Lung (tissue), 12 donors: ENCODE data around the gene ARHGDIA. TPM values are rescaled to one million over a fixed set of nuclear protein-coding genes. Genes with fewer than 3 reads are reported as not detected.

ENCODE experiments used
- ATAC-seq: fragments of 200-7000 bp; cut with Tn5 transposase; one replicate; pipeline ENCODE4 v1.9.1; 2020; ENCODE audit warnings: moderate number of reproducible peaks; ENCODE audit not compliant: insufficient read depth, low FRiP score
- DNase-seq, 3 donors: peaks; one replicate each; pipeline ENCODE4 v3.0.0-alpha.2; 2013 to 2017
- H3K27ac ChIP-seq, 2 donors: one replicate each; pipeline ENCODE4 v1.5.1; 2013; ENCODE audit warnings: mild to moderate bottlenecking in 2 of 2, moderate library complexity in 2 of 2, control low read depth in 1 of 2, inconsistent platforms in 1 of 2, low read depth in 1 of 2, low read length in 1 of 2
- H3K27me3 ChIP-seq, 3 donors: one replicate each; pipeline ENCODE4 v1.5.1; 2013; ENCODE audit warnings: low read length in 2 of 3; ENCODE audit not compliant: control insufficient read depth in 3 of 3, insufficient read depth in 3 of 3
- H3K36me3 ChIP-seq, 4 donors: one replicate each; pipeline ENCODE4 v1.5.1; 2013; ENCODE audit warnings: low read length in 4 of 4, mild to moderate bottlenecking in 1 of 4, moderate library complexity in 1 of 4; ENCODE audit not compliant: control insufficient read depth in 4 of 4, insufficient read depth in 4 of 4
- H3K4me1 ChIP-seq, 5 donors: one replicate each; pipeline ENCODE4 v1.5.1; 2013; ENCODE audit warnings: low read length in 5 of 5, mild to moderate bottlenecking in 2 of 5, moderate library complexity in 1 of 5; ENCODE audit not compliant: control insufficient read depth in 5 of 5, insufficient read depth in 5 of 5
- H3K4me3 ChIP-seq: one replicate; pipeline ENCODE4 v1.5.1; 2013; ENCODE audit warnings: mild to moderate bottlenecking, control low read depth, moderate library complexity
- H3K9ac ChIP-seq, 2 donors: one replicate each; pipeline ENCODE4 v1.5.1; 2013; ENCODE audit warnings: low read length in 2 of 2, control low read depth in 1 of 2; ENCODE audit not compliant: insufficient read depth in 1 of 2
- H3K9me3 ChIP-seq, 4 donors: one replicate each; pipeline ENCODE4 v1.5.1; 2013; ENCODE audit warnings: low read length in 3 of 4, mild to moderate bottlenecking in 1 of 4, moderate library complexity in 1 of 4; ENCODE audit not compliant: control insufficient read depth in 4 of 4, insufficient read depth in 3 of 4
- WGBS, 2 donors: extraction: QIAGEN DNeasy Blood & Tissue Kit; methylation state at CpG; one replicate each; pipeline ENCODE4 v1.1.7; 2013; 5-methylcytosine and 5-hydroxymethylcytosine counted together
- polyA plus RNA-seq, 2 donors: library from polyadenylated mRNA; stranded (reverse); fragments of 200-250 nt; gene quantifications; one replicate each; pipeline ENCODE4 v1.2.1, GENCODE V29; 2013
- total RNA-seq, 2 donors: library from RNA; depleted of rRNA in 1 of 2; stranded (reverse); fragments of >200 nt in 1 of 2; gene quantifications; one replicate each; pipeline ENCODE4 v1.2.1, GENCODE V29; 2014 to 2021
- TF ChIP-seq, protein P1 (sequence below): IDR thresholded peaks from 2 replicates; pipeline ENCODE4 v1.5.1; 2012; ENCODE audit warnings: mild to moderate bottlenecking; ENCODE audit errors: control extremely low read depth, extremely low read depth
- donor health status: control.
- donor health status: control.
- donor health status: Bipolar disorder and iron deficiency.
- donor health status: healthy.
- donor health status: DM: yes; HTN: yes; CAD: no.

Gene ARHGDIA
- total and polyA plus RNA-seq, 4 donors: 118 to 558 (median 396) TPM

DNA sequence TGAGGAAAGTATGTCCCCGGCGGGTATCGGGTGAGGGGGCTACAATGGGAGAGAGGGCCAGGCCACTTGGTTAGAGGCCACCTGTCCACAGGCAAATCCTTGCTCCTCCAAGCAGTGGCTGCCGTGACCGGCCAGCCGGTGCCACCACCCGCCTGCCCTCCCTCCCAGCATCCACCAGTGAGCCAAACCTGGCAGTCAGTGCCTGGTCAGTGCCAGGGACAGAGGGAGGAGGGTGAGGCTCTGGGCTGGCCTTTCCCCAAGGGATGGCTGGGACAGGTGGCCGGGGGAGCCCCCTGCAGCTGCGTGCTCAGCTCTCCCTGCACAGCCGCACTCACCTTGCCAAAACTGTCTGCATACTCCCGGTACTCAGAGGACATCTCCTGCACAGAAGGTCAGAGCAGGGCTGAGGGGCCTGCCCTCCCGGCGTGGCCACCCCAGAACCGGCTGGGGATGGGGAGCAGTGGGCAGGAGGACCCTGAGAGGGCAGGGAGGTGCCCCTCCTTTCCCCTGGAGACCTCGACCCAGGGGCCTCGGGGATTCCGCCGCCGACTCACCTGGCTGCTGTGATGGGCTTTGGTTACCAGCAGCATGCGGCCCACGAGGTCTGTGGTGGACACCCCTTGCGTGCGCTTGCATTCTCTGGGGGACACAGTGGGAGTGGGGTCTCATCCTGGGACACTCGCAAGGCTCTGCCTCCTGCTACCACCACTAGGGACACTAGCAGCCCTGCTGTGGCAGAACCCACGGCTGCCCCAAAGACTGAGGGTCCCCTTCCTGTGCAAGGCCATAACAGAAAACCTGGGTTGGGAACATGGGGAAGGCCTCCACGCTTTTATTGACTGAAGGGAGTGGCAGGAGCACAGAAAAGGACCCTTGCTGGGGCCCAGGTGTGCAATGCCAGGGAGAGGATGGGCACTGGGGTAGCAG lies 36.3 kb upstream of the ARHGDIA start:
- no peaks in the 10 kb centered on the region for H3K27me3 ChIP-seq
- H3K9me3 ChIP-seq: no peaks in the 10 kb centered on the region
- no peak overlapping the region for H3K9ac ChIP-seq
- DNase-seq: no peak
- H3K27ac ChIP-seq: no peak overlapping the region
- H3K4me1 ChIP-seq: peaks cover 0 to 14% (median 5%) of the 10 kb centered on the region in 5 donors
- no peak for ATAC-seq
- TF ChIP-seq, protein P1, sequence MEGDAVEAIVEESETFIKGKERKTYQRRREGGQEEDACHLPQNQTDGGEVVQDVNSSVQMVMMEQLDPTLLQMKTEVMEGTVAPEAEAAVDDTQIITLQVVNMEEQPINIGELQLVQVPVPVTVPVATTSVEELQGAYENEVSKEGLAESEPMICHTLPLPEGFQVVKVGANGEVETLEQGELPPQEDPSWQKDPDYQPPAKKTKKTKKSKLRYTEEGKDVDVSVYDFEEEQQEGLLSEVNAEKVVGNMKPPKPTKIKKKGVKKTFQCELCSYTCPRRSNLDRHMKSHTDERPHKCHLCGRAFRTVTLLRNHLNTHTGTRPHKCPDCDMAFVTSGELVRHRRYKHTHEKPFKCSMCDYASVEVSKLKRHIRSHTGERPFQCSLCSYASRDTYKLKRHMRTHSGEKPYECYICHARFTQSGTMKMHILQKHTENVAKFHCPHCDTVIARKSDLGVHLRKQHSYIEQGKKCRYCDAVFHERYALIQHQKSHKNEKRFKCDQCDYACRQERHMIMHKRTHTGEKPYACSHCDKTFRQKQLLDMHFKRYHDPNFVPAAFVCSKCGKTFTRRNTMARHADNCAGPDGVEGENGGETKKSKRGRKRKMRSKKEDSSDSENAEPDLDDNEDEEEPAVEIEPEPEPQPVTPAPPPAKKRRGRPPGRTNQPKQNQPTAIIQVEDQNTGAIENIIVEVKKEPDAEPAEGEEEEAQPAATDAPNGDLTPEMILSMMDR: no peak
- H3K36me3 ChIP-seq: peaks cover 0 to 50% (median 1%) of the 10 kb centered on the region in 4 donors
- no peak overlapping the region for H3K4me3 ChIP-seq
- 93 to 97% methylated on average over 21 to 26 of the region's 26 CpGs for WGBS, 2 donors

DNA sequence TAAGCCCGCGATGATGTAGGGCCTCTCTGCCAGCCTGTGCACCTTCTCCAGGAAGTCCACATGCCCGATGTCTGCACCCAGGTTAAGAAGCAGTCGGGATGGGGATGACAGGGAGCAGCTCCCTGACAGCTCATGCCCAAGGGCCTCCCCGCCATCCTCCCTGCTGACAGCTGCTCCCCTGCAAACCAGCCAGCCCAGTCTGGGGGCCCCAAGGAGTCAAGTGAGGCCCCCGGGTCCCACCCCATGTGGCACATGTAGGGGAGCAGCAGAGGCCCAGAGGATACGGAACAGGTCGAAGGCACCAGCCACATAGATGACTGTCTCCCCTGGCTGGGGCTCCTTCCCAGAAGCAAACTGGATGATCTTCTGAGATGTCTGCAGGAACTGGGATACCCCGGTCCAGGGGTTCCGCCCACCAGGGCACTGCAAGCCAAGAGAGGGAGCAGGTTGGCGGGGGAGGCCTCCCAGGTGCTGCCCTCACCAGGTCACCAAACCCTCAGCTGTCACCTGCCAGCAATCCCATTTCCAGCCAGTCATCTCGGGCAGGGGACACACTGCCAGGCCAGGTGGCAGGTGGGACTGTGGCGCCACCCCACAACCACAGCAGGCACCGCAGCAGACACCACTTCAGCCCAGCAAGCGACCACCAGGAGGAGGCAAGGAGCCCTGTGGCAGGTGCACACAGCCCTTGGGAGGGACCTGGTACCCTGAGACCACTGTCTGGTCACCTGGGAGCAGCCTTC lies 35.5 kb upstream of the ARHGDIA start:
- DNase-seq: no peak
- 92 to 94% methylated on average over 14 to 15 of the region's 15 CpGs for WGBS, 2 donors
- H3K36me3 ChIP-seq: peaks cover 0 to 43% (median 0%) of the 10 kb centered on the region in 4 donors

DNA sequence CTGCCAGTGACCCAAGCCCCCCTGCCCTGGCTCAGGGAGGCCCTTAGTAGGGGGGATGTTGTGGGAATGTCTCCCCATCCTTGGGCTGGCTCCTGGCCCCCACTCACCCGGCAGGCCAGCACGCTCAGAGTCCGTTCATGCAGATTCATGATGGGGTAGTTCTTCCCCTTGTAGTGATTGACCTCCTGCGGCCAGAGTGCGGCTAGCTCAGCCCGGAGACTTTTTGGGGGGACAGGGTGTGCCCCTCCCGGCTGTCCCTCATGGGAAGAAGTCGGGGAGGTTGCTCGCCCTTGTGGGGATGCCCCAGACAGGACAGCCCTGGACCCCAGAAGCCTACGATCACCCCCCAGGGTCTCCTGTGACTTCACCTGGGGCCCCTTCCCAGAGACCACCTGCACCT lies 34.9 kb upstream of the ARHGDIA start:
- no peak overlapping the region for H3K27ac ChIP-seq
- no peak for DNase-seq

More for the DNA sequence above, 35.5 kb upstream of the ARHGDIA start:
- no peak for ATAC-seq
- Histone ChIP-seq H3K9ac (no peak overlapping the region), H3K4me1 (peaks cover 0 to 16% (median 6%) of the 10 kb centered on the region in 5 donors), H3K9me3 (no peaks in the 10 kb centered on the region), H3K4me3 (no peak overlapping the region), H3K27me3 (no peaks in the 10 kb centered on the region), H3K27ac (no peak overlapping the region)
- TF ChIP-seq, protein P1: no peak

More for the DNA sequence above, 34.9 kb upstream of the ARHGDIA start:
- Histone ChIP-seq H3K36me3 (peaks cover 0 to 43% (median 0%) of the 10 kb centered on the region in 4 donors), H3K4me1 (peaks cover 0 to 20% (median 6%) of the 10 kb centered on the region in 5 donors), H3K4me3 (no peak overlapping the region), H3K9me3 (no peaks in the 10 kb centered on the region), H3K27me3 (no peaks in the 10 kb centered on the region), H3K9ac (no peak overlapping the region)
- no peak for ATAC-seq
- 94 to 98% methylated on average over 9 to 10 of the region's 10 CpGs for WGBS, 2 donors
- TF ChIP-seq, protein P1: no peak
